GM21825 (cell line): Measurements from ENCODE around the gene HMGN1.
A peak's percentile ranks its signal among the peaks of the same experiment; 100 is the strongest.

Experiments used
- ATAC-seq: cut with Tn5 transposase; IDR thresholded peaks from one replicate; pipeline ENCODE4 v1.9.1; 2021; ENCODE audit warnings: mild to moderate bottlenecking, moderate library complexity; ENCODE audit not compliant: unreplicated experiment

Gene HMGN1

GRCh38 chr21:39334611-39335010 lies 14.3 kb downstream of the HMGN1 start:
- ATAC-seq = no peak

- ATAC-seq = no peak
Observed at GRCh38 chr21:39332175-39332574, 16.7 kb downstream of the HMGN1 start.

- ATAC-seq = no peak
Observed at GRCh38 chr21:39330001-39330400, 18.9 kb downstream of the HMGN1 start.

GRCh38 chr21:39327727-39328126 lies 21.2 kb downstream of the HMGN1 start:
- no peak for ATAC-seq

GRCh38 chr21:39326607-39327307 lies 22.1 kb downstream of the HMGN1 start:
- no peak for ATAC-seq

- ATAC-seq = no peak
Observed at GRCh38 chr21:39325458-39325857, 23.4 kb downstream of the HMGN1 start.

GRCh38 chr21:39321424-39321823 lies 27.5 kb downstream of the HMGN1 start:
- no peak for ATAC-seq

- no peak for ATAC-seq
Observed at GRCh38 chr21:39319814-39320332, 29.0 kb downstream of the HMGN1 start.

GRCh38 chr21:39319251-39319756 lies 29.6 kb downstream of the HMGN1 start:
- no peak for ATAC-seq

GRCh38 chr21:39318091-39318959 lies 30.6 kb downstream of the HMGN1 start:
- ATAC-seq = no peak

- ATAC-seq = no peak
Observed at GRCh38 chr21:39317134-39318090, 31.5 kb downstream of the HMGN1 start.

GRCh38 chr21:39316729-39317128 lies 32.2 kb downstream of the HMGN1 start:
- no peak for ATAC-seq

- no peak for ATAC-seq
Observed at GRCh38 chr21:39315603-39316445, 33.1 kb downstream of the HMGN1 start.

- peak; percentile 6 for ATAC-seq
Observed at GRCh38 chr21:39314143-39315027, 34.5 kb downstream of the HMGN1 start.

GRCh38 chr21:39313571-39314142 lies 35.2 kb downstream of the HMGN1 start, which contains the start of gene BRWD1:
BRWD1 (minus strand) TSS chr21:39313632; CDS start chr21:39313491, 141 bp downstream.
- ATAC-seq = peak; percentile 50

GRCh38 chr21:39313042-39313570 lies 35.8 kb downstream of the HMGN1 start:
- ATAC-seq = peak; percentile 8

- peak; percentile 72 for ATAC-seq
Observed at GRCh38 chr21:39312112-39313041, 36.5 kb downstream of the HMGN1 start.
